Heart right ventricle (tissue), 16 donors: ENCODE measurements around the gene TSPO2. TPM values are rescaled to one million over a fixed set of nuclear protein-coding genes. Genes with fewer than 3 reads are reported as not detected.

Experiments used
- ATAC-seq, 8 donors: fragments of 200-7000 bp; cut with Tn5 transposase; one replicate each; pipeline ENCODE4 v1.9.1; 2020; ENCODE audit warnings: mild to moderate bottlenecking in 8 of 8, moderate library complexity in 8 of 8, moderate number of reproducible peaks in 1 of 8
- DNase-seq, 2 donors: peaks; one replicate each; pipeline ENCODE4 v3.0.0-alpha.2; 2020
- H3K27ac ChIP-seq, 10 donors: fragments of 200-600 bp; sonication (generic) in 2 of 10; one replicate each; pipeline versions ENCODE4 v1.5.0 to v1.8.0; 2020 to 2022; ENCODE audit warnings: mild to moderate bottlenecking in 3 of 10
- H3K27me3 ChIP-seq, 7 donors: fragments of 200-600 bp; one replicate each; pipeline ENCODE4 v1.8.0; 2021 to 2022; ENCODE audit warnings: mild to moderate bottlenecking in 2 of 7
- H3K36me3 ChIP-seq, 9 donors: fragments of 200-600 bp; sonication (generic) in 1 of 9; one replicate each; pipeline versions ENCODE4 v1.5.0 to v1.8.0; 2020 to 2022; ENCODE audit warnings: mild to moderate bottlenecking in 2 of 9
- H3K4me1 ChIP-seq, 9 donors: fragments of 200-600 bp; sonication (generic) in 1 of 9; one replicate each; pipeline versions ENCODE4 v1.5.0 to v1.8.0; 2020 to 2022; ENCODE audit warnings: mild to moderate bottlenecking in 4 of 9
- H3K4me3 ChIP-seq, 10 donors: fragments of 200-600 bp; sonication (generic) in 2 of 10; one replicate each; pipeline versions ENCODE4 v1.5.0 to v1.8.0; 2020 to 2022; ENCODE audit warnings: mild to moderate bottlenecking in 7 of 10, moderate library complexity in 2 of 10
- H3K9me3 ChIP-seq, 11 donors: fragments of 200-600 bp in 10 of 11; sonication (generic) in 2 of 11; one replicate each; pipeline versions ENCODE4 v1.5.0 to v1.8.0; 2013 to 2022; ENCODE audit warnings: mild to moderate bottlenecking in 2 of 11, control low read depth in 1 of 11, moderate library complexity in 1 of 11
- CTCF ChIP-seq, 9 donors: fragments of 200-600 bp; sonication (generic) in 2 of 9; IDR thresholded peaks; one replicate each; pipeline versions ENCODE4 v1.5.0 to v1.8.0; 2021 to 2022; ENCODE audit warnings: antibody characterized with exemption in 9 of 9, mild to moderate bottlenecking in 5 of 9, moderate library complexity in 1 of 9
- WGBS, 2 donors: extraction: QIAGEN DNeasy Blood & Tissue Kit; methylation state at CpG; one replicate each; pipeline ENCODE4 v1.1.7; 2013; ENCODE audit warnings: inconsistent platforms in 1 of 2; 5-methylcytosine and 5-hydroxymethylcytosine counted together
- intact Hi-C, 10 donors: fragments of 100-400 bp; cut with DNase I; formaldehyde crosslinking; loops; one replicate each; pipeline versions ENCODE4 v1.11.1 to v1.14.2; 2022
- polyA plus RNA-seq, 2 donors: library from polyadenylated mRNA; stranded (reverse); fragments of 200-250 nt; gene quantifications; one replicate each; pipeline ENCODE4 v1.2.3, GENCODE V29; 2013
- total RNA-seq, 10 donors: library from RNA; stranded (reverse); fragmentation: NEBNext Ultra II Directional in 3 of 10; extraction: Animal tissue kit (Norgen Biotek cat#: 25700) in 3 of 10; gene quantifications; one replicate each; pipeline versions ENCODE4 v1.2.1 to v1.2.4, GENCODE V29; 2021 to 2023
- donor health status: Arrhythmogenic right ventricular cardiomyopathy.
- donor health status: ischemic (EF 13 %, LVEDD 7.1; RV severe dilation, severe dysfunction).
- donor health status: healthy with polysubstance abuse.
- donor health status: DM: no; HTN: yes; CAD: no.
- donor health status: DM: no; HTN: no; CAD: no.
- donor health status: ischemic (EF 25% LVEDD 6.9; RV normal size, moderate dysfunction).
- donor health status: ischemic (EF 25% LVEDD 5.7; RV mildly dilated, moderate dysfunction).
- donor health status: healthy.
- donor health status: DM: yes; HTN: yes; CAD: no.
- donor health status: Ischemic cardiomyopathy.
- donor health status: ischemic (EF 35%, LVEDD 5.7; RV mildly dilated, moderate dysfunction).
- donor health status: nonischemic (EF 11% LVEDD 7.7; RV severe dilation, severe dysfunction).
- donor health status: DM: yes; HTN: yes; CAD: no.
- donor health status: PGD.
- donor health status: ischemic (EF 29% LVEDD 5.4; RV normal size, mild dysfunction).
- donor health status: nonischemic (EF 23%, LVEDD 6.1; RV moderate dilation, normal function).

The TSPO2 gene
- total and polyA plus RNA-seq, 12 donors = not detected

- 66 to 74% methylated on average over 2 of the region's 2 CpGs for WGBS, 2 donors
- Histone ChIP-seq H3K27me3 (no peaks in the 10 kb centered on the region), H3K36me3 (peaks cover 0 to 72% (median 32%) of the 10 kb centered on the region in 9 donors), H3K9me3 (no peaks in the 10 kb centered on the region), H3K27ac (peak overlapping the region in 1 of 10 donors; percentile 76), H3K4me3 (no peak overlapping the region), H3K4me1 (peaks cover 0 to 28% (median 10%) of the 10 kb centered on the region in 9 donors)
- ATAC-seq (no peak), DNase-seq (no peak)
- TF ChIP-seq CTCF (IDR thresholded peaks at IDR 0.05) = no peak
- intact Hi-C loops = no loop called here
These were observed 38.4 kb downstream of the TSPO2 start for GRCh38 chr6:41080621-41081020.

DNA sequence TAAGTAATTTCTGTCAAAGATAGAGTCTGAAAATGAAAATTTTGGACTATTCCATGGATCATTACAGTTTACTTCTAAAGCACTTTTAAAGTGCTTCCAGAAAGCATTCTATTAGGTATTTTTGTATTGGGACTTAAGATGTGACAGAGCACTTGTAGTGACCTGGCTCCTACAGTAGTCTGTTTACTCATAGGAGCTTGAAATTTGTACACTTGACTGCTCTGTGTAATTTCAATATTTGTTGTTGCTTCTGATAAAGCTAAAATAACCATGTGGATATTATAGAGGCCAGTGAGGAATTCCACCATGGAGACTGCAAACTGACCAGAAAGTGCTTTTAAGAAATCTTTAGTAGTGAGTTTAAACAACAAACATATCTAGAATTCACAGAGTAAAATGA is 40.8 kb downstream of the TSPO2 start:
- Histone ChIP-seq H3K27ac (no peak overlapping the region), H3K27me3 (no peaks in the 10 kb centered on the region), H3K4me3 (no peak overlapping the region), H3K4me1 (peaks cover 0 to 18% (median 0%) of the 10 kb centered on the region in 9 donors), H3K9me3 (no peaks in the 10 kb centered on the region), H3K36me3 (peaks cover 0 to 96% (median 45%) of the 10 kb centered on the region in 9 donors)
- intact Hi-C loops = no loop called here
- no peak for TF ChIP-seq CTCF (IDR thresholded peaks at IDR 0.05)
- ATAC-seq (no peak), DNase-seq (no peak)

GRCh38 chr6:41085182-41085581 is 42.9 kb downstream of the TSPO2 start:
- peaks cover 0 to 12% (median 0%) of the 10 kb centered on the region in 9 donors for H3K4me1 ChIP-seq
- DNase-seq (no peak), ATAC-seq (no peak)
- H3K9me3 ChIP-seq = no peaks in the 10 kb centered on the region
- intact Hi-C loops = no loop called here
- peaks cover 0 to 100% (median 50%) of the 10 kb centered on the region in 9 donors for H3K36me3 ChIP-seq
- no peak overlapping the region for H3K4me3 ChIP-seq
- H3K27ac ChIP-seq = no peak overlapping the region
- TF ChIP-seq CTCF (IDR thresholded peaks at IDR 0.05) = no peak
- no peaks in the 10 kb centered on the region for H3K27me3 ChIP-seq

DNA sequence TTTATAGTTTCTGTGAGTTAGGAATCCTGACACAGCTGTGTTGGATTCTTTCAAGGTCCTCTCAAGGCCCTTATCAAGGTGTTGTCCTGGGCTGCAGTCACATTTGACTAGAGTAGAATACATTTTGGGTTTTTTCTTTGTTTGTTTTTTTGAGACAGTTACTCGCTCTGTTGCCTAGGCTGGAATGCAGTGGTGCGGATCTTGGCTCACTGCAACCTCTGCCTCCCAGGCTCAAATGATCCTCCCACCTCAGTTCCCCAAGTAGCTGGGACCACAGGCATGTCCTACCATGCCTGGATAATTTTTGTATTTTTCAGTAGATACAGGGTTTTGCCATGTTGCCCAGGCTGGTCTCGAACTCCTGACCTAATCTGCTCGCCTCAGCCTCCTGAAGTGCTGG is 46.2 kb downstream of the TSPO2 start:
- no peak overlapping the region for H3K4me3 ChIP-seq
- intact Hi-C loops = no loop called here
- WGBS, 2 donors = 93 to 94% methylated on average over 4 of the region's 4 CpGs
- no peak for ATAC-seq
- H3K4me1 ChIP-seq = peaks cover 0 to 11% (median 0%) of the 10 kb centered on the region in 9 donors
- H3K9me3 ChIP-seq = no peaks in the 10 kb centered on the region
- DNase-seq = no peak
- H3K27me3 ChIP-seq = no peaks in the 10 kb centered on the region
- H3K36me3 ChIP-seq = peaks cover 2 to 100% (median 50%) of the 10 kb centered on the region in 9 donors
- H3K27ac ChIP-seq = no peak overlapping the region
- no peak for TF ChIP-seq CTCF (IDR thresholded peaks at IDR 0.05)
